GM23338 (cell line): ENCODE results near the gene IL19.

Source experiments
- CREB1 ChIP-seq: fragments of 250-450 bp; sonication (Bioruptor Pico); IDR thresholded peaks from 2 replicates; pipeline ENCODE4 v1.5.0; 2020; ENCODE audit warnings: low read depth, mild to moderate bottlenecking, moderate library complexity
- CTCF ChIP-seq, 2 experiments: fragments of 200-600 bp in 1 of 2; sonication (generic) in 1 of 2; conservative IDR thresholded peaks; 2 replicates each; pipeline versions ENCODE4 v1.5.1 to v1.6.1; 2016 to 2017; ENCODE audit warnings: antibody characterized with exemption in 2 of 2, low read depth in 2 of 2, mild to moderate bottlenecking in 2 of 2, moderate library complexity in 1 of 2
- EZH2 ChIP-seq: fragments of 200-600 bp; sonication (generic); IDR thresholded peaks from one replicate; pipeline ENCODE4 v1.8.0; 2017; ENCODE audit warnings: antibody characterized with exemption, mild to moderate bottlenecking, low read depth; ENCODE audit not compliant: unreplicated experiment
- EZH2phosphoT487 ChIP-seq: fragments of 200-600 bp; sonication (generic); IDR thresholded peaks from one replicate; pipeline ENCODE4 v1.8.1; 2018; ENCODE audit warnings: antibody characterized with exemption; ENCODE audit not compliant: unreplicated experiment
- JUNB ChIP-seq: IDR thresholded peaks from one replicate; pipeline ENCODE4 v1.6.1; 2016; ENCODE audit warnings: antibody characterized with exemption; ENCODE audit not compliant: unreplicated experiment
- NANOG ChIP-seq: IDR thresholded peaks from 2 replicates; pipeline ENCODE4 v1.6.1; 2016; ENCODE audit warnings: antibody characterized with exemption, borderline replicate concordance
- POLR2AphosphoS5 ChIP-seq: IDR thresholded peaks from 2 replicates; pipeline ENCODE4 v1.6.1; 2016; ENCODE audit warnings: antibody characterized with exemption, low read depth
- REST ChIP-seq: IDR thresholded peaks from one replicate; pipeline ENCODE4 v1.6.1; 2018; ENCODE audit warnings: antibody characterized with exemption; ENCODE audit not compliant: unreplicated experiment
- ZNF331 ChIP-seq: fragments of 250-450 bp; sonication (Bioruptor Pico); IDR thresholded peaks from 2 replicates; pipeline ENCODE4 v1.5.0; 2020; ENCODE audit warnings: low read depth, mild to moderate bottlenecking, moderate library complexity

GRCh38 chr1:206757524-206758266, 12.9 kb upstream of the IL19 start:
- no peak for TF ChIP-seq CTCF (conservative IDR thresholded peaks at IDR 0.05; ENCODE audit: low read depth in 2 of 2)
- TF ChIP-seq POLR2AphosphoS5, result no peak
- no peak for TF ChIP-seq JUNB
- TF ChIP-seq NANOG, result no peak
- TF ChIP-seq EZH2phosphoT487, result no peak
- no peak for TF ChIP-seq CREB1 (CRISPR knock-in tag)
- no peak for TF ChIP-seq EZH2
- TF ChIP-seq REST, result no peak
- TF ChIP-seq ZNF331 (CRISPR knock-in tag), result no peak
